Measurements from ENCODE around the gene ZBTB7B.

ZBTB7B gene

DNA sequence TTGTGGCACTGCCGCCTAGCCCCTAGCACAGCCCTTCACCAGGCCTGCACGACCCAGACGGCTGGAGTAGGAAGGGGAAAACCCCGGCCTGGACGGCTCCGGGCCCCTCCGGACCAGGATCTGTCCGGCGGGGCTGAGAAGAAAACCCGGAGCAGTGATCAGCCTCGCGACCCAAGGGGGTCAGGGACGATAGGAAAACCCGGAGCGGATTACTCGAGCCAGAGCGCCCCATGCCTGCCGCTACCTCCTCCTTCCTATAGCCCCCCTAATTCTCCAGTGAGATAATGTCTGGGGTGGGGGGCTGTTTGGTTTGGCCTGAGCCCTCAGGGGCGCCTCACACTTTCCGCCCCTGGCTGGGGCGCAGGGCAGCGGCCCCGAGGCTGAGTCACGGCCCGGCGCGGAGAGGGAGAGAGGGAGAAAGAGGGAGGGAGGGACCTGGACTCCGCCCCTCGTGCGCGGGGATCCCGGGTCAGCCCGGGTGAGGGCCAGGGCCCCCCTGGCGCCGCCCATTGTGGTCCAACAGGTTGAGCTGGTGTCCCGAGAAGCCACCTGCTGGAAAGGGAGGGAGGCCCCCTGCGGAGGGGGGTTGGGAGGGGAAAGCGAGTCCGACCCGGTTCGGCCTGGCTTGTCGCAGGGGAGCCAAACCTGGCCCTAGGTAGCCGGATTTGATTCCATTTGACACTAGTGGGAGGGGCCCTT is 1.7 kb upstream of the ZBTB7B start:
- no peaks in the 10 kb centered on the region for H3K27me3 Mint-ChIP-seq
- DNase-seq: peak; percentile 89
- peaks cover 60% of the 10 kb centered on the region for H3K4me1 Mint-ChIP-seq (ENCODE audit: low read depth)
- no peaks in the 10 kb centered on the region for H3K9me3 Mint-ChIP-seq
- H3K27ac Mint-ChIP-seq: peak overlapping the region; percentile 94
- H3K36me3 Mint-ChIP-seq (ENCODE audit: low read depth): peaks cover 12% of the 10 kb centered on the region
- peak overlapping the region; percentile 83 for H3K4me3 Mint-ChIP-seq

DNA sequence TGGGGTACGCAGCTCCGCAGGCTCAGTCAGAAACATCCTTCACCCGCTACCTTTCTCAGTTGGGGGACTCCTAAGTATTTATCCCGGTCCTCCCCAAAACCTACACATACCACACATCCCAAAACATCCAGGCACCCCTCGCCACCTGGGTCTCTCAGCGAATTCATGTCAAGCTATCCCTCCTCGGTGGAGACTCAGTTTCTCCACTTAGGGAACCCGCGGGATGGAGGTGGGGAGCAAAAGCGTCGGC is 1.3 kb upstream of the ZBTB7B start:
- Mint-ChIP-seq H3K4me3 (peak overlapping the region; percentile 83), H3K36me3 (ENCODE audit: low read depth) (peaks cover 12% of the 10 kb centered on the region), H3K27me3 (no peaks in the 10 kb centered on the region), H3K9me3 (no peaks in the 10 kb centered on the region), H3K4me1 (ENCODE audit: low read depth) (peaks cover 63% of the 10 kb centered on the region), H3K27ac (peak overlapping the region; percentile 94)
- DNase-seq: peak; percentile 79

DNA sequence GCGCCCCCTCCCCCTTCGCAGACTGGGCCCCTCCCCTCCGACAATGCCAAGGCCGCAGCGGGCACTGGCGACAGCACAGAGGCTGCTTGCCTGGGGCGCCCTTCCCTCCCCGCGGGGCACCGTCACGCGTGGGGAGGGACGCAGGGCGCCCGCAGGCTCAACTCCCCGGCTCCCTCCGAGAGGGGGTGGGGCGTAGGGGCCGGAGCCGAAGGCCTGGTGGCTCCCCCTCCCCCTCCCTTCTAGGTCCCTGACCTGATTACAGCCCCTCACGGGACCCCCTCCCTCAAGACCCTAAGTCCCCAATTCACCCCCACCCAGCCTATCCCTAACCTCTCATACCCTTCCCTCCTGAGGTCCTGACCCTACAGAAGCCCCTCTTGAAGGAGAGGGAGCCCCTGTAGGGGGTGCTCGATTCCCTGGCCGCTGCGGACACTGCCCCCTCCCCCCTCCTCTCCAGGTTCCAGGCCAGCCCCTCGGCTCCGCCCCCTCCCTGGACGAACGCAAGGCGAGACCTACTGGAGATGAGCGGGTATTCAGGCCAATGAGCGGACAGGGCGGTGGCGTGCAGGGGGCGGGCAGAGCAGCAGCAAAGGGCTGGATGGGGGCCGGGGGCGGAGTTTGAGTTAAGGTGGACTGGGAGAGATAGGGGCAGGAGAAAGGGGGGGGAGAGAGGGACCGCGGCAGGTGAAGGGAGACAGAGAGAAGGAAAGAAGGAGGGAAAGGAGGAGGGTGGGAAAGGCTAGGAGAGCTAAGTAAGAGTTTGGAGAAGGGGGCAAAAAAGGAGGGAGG is 733 bp upstream of the ZBTB7B start:
- peak; percentile 97 for DNase-seq
- H3K36me3 Mint-ChIP-seq (ENCODE audit: low read depth): peaks cover 12% of the 10 kb centered on the region
- H3K4me3 Mint-ChIP-seq: peak overlapping the region; percentile 83
- H3K9me3 Mint-ChIP-seq: no peaks in the 10 kb centered on the region
- peaks cover 68% of the 10 kb centered on the region for H3K4me1 Mint-ChIP-seq (ENCODE audit: low read depth)
- no peaks in the 10 kb centered on the region for H3K27me3 Mint-ChIP-seq
- peak overlapping the region; percentile 94 for H3K27ac Mint-ChIP-seq

DNA sequence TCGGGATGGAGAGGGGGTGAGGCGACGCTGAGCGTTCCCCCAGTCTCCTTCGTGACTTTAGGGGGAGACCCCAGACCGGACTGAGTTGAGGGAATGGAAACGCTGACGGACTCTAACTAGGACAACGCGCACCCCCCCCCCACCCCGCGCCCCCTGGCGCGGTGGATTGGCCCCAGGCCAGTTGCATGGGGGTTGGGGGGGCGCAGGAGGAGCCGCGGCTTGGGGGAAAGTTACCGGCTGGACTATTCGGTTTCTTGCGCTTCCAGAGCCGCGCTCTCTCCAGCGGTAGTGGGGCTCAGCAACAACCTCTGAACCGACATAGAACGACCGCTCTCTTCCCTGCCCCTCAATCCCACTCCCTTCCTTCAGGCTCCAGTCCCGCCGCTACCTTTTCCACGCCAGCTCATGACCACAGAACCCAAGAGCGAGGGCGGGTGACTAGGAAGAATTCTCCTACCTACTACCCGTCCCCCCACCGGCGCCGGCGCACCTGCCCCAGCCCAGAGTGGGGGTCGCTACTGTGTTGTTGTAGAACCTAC is 694 bp downstream of the ZBTB7B start:
- peak; percentile 59 for DNase-seq
- H3K27ac Mint-ChIP-seq: peak overlapping the region; percentile 92
- H3K9me3 Mint-ChIP-seq: no peaks in the 10 kb centered on the region
- no peaks in the 10 kb centered on the region for H3K27me3 Mint-ChIP-seq
- peak overlapping the region; percentile 92 for H3K4me3 Mint-ChIP-seq
- H3K36me3 Mint-ChIP-seq (ENCODE audit: low read depth): peaks cover 12% of the 10 kb centered on the region
- H3K4me1 Mint-ChIP-seq (ENCODE audit: low read depth): peaks cover 66% of the 10 kb centered on the region

DNA sequence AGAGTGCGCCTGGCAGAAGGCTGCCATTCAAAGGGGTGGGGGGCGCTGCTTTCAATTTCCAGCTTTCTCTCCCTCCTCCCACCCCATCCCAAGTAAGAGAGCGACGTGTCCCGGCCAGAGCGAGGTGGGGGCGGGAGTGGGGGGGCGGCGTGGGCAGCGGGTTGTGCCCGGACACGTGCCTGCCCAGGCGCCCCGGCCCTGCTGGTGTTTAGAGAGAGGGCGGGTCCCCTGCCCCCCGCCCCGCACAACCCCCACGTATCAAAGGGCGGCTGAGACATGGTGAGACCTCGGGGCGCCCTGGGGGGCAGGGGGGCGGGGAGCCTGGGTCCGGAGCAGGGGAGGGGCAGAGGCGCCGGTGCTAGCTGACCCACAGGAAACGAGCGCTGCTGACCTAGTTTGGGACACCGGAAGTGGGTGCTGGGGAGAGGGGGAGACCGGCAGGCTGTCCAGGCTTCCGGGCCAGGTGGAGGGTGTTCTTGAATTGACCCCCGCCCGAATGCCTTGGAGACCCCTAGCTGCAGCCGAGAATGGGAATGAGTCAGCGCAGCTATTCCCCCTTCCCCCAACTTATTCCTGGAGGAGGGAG is 1.3 kb downstream of the ZBTB7B start:
- H3K27ac Mint-ChIP-seq: peak overlapping the region; percentile 92
- peak overlapping the region; percentile 92 for H3K4me3 Mint-ChIP-seq
- peak; percentile 49 for DNase-seq
- peaks cover 13% of the 10 kb centered on the region for H3K36me3 Mint-ChIP-seq (ENCODE audit: low read depth)
- no peaks in the 10 kb centered on the region for H3K9me3 Mint-ChIP-seq
- peaks cover 66% of the 10 kb centered on the region for H3K4me1 Mint-ChIP-seq (ENCODE audit: low read depth)
- no peaks in the 10 kb centered on the region for H3K27me3 Mint-ChIP-seq

DNA sequence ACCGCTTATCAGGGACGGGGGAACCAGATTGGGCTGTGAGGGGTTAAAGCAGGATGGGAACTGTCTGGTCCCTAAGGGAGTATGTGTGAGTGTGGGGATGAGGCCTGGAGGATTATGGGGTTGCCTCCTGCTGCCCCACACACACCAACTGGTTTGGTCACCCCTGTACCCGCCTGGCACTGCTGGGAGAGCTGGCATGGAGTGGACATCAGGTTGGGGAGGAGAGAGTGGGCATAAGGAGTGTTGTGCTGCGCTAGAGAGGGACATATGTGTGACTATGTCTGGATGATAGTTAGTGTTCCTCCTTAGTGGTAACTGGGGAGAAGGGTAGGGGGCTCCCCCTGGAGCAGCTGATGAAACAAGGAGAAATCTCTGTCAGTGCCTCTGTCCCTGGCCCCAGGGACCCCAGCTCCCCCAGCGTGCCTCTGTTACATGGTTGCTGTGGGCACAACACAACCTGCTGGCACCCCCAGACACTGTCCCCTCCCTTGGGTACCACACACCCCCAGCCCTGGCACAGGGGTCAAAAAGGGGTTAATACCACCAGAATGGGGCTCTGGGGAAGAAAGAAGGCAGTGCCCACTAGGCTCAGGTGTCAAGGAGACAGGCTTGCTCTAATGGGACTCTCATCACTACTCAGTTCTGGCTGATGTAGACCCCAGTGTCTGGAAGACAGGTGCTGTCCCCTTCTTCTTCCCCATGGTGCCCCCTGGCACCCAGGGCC is 1.9 kb downstream of the ZBTB7B start:
- Mint-ChIP-seq H3K27ac (peak overlapping the region; percentile 91), H3K4me3 (peak overlapping the region; percentile 92), H3K27me3 (no peaks in the 10 kb centered on the region), H3K36me3 (ENCODE audit: low read depth) (peaks cover 17% of the 10 kb centered on the region), H3K9me3 (no peaks in the 10 kb centered on the region), H3K4me1 (ENCODE audit: low read depth) (peaks cover 63% of the 10 kb centered on the region)
- peak; percentile 46 for DNase-seq

DNA sequence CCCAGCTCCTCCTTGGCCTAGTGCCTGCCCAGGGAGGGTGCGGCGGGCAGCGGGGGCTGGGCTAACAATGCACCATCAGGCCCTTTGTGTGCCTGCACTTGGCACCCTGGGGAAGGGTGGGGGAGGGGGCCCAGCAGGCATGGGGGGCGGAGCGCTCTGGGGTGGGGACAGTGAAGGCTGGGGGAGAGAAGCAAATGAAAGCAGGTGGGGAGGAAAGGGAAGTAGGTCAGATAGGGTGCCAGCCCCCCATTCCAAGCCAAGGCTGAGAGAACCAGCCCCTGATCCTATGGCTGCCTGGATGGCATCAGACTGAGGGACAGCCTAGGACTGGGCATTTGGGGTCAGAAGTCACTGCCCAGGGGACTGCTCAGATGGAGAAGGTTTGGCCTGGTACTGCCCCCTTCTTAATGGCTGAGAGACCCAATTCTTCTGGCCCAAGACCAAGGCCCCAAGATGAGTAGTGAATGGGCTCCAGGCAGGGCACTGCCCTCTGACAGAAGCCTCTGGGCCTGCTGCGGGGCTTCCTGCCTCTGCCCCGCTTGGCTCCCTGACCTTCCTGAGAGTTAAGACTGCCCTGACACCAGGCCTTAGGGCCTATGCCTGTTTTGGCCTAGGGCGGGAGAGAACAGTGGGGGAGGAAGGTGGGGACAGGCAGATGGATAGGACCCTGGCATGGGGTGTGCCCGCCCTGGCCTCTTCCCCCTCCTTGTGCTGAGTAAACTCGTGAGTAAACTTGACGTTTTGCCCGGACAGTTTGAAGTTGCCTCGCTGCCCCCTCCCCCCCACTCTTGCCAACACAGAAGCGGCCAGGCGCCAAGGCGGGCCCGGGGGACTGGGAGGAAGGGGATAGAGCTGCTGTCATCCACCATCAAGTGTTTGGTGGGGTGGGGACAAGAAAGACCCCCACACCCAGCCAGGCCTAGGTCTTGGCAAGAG is 2.7 kb downstream of the ZBTB7B start:
- Mint-ChIP-seq H3K4me3 (peak overlapping the region; percentile 66), H3K4me1 (ENCODE audit: low read depth) (peaks cover 64% of the 10 kb centered on the region), H3K27me3 (no peaks in the 10 kb centered on the region), H3K36me3 (ENCODE audit: low read depth) (peaks cover 25% of the 10 kb centered on the region), H3K9me3 (no peaks in the 10 kb centered on the region), H3K27ac (peak overlapping the region; percentile 91)
- DNase-seq: no peak

DNA sequence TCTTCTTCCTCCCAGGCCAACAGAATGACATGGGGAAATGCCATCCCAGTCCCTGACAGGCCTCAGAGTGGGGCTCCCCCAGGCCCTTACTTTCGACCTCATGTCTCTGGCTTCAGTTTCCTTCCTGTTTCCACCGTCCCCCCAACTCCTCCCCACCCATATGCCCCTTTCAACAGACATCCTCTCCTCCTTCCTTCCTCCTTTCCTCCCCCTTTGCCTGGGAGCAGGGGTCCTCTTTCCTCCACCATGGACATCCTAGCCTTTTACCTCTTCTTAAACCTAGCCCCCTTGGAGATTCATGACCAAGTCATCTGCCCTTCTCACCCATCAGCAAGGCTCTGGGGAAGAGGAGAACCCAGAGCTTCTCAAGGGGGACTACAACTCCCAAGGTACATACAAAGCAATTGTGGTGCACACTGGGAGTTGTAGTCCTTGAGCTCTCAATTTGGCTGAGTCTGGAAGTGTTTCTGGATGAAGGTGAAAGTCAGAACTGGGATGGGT is 4.0 kb downstream of the ZBTB7B start:
- Mint-ChIP-seq H3K27me3 (no peaks in the 10 kb centered on the region), H3K4me1 (ENCODE audit: low read depth) (peaks cover 66% of the 10 kb centered on the region), H3K9me3 (no peaks in the 10 kb centered on the region), H3K27ac (peak overlapping the region; percentile 91), H3K4me3 (peak overlapping the region; percentile 66), H3K36me3 (ENCODE audit: low read depth) (peaks cover 33% of the 10 kb centered on the region)
- peak; percentile 63 for DNase-seq

DNA sequence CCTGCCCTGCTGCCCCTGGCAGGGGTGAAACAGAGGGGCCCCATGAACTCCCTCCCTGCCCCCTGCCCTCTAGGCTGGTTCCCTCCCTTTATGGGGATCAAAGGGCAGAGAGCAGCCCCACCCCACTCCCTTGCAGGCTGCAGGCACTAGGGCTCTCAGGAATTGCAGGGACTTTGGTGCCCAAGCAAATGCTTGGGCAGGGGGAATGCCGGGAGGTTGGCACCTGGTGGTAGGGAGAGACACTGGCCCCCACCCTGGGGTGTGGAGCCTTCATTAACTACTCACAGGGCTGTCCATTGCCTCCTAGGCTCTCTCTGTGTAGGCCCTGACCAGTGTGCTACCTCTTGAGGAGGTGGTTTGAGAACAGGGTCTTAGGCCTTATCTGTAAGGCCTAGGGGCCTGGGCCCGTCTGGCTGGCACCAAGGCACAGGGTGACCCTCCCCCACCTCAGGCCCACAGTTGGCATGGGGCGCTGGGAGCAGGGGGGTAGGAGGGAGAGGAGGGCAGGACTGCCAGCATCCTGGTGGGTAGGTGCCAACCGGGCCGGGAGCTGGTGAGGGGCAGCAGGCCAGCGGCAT is 4.7 kb downstream of the ZBTB7B start:
- Mint-ChIP-seq H3K4me1 (ENCODE audit: low read depth) (peaks cover 73% of the 10 kb centered on the region), H3K4me3 (no peak overlapping the region), H3K27ac (peak overlapping the region; percentile 91), H3K27me3 (no peaks in the 10 kb centered on the region), H3K36me3 (ENCODE audit: low read depth) (peaks cover 38% of the 10 kb centered on the region), H3K9me3 (no peaks in the 10 kb centered on the region)
- DNase-seq: peak; percentile 48

DNA sequence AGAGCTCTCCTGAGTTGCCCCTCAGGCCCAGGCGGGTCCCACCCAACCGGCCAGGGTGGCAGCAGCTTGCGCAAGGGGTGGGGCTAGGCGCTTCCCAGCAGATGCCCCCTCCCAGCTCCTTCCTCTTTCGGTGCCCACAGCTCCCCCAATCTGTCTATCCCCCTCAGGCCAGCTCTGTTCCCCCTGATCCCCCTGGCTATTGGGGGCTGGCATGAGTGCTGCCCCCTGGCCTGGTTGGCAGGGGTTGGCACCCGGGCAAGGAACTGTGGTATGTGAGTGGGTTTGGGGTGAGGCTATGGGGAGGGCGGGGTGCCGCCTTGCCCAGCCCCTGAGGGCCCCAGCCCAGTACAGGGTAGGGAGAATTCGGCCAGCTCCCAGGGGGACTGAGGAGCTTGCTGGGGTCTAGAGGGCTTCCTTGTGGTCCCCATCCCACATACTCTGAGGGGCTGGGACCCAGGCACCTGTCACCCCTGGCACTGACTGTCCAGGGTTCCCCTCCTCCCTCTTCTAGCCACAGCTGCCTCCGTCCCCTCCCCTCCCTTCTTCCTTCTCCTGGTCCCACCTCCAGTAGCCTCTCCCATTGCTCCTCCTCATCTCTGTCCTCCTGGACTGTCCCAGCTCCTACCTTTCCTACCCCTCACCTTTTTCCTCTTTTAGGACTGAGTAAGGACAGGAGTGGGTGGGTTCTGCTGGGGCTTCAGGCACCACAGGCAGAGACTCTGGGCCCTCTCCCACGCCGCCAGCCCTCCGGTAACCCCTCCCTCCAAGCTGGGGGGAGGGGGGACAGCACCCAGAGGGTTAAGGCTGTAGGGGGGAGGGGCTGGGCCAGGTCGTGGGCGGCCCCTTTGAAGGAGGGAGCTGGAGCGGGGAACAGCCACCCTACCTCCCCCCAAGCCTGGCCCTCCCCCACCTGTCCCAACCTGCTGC is 5.7 kb downstream of the ZBTB7B start:
- DNase-seq: peak; percentile 78
- Mint-ChIP-seq H3K27ac (peak overlapping the region; percentile 96), H3K36me3 (ENCODE audit: low read depth) (peaks cover 44% of the 10 kb centered on the region), H3K4me1 (ENCODE audit: low read depth) (peaks cover 79% of the 10 kb centered on the region), H3K27me3 (no peaks in the 10 kb centered on the region), H3K9me3 (no peaks in the 10 kb centered on the region), H3K4me3 (peak overlapping the region; percentile 91)

DNA sequence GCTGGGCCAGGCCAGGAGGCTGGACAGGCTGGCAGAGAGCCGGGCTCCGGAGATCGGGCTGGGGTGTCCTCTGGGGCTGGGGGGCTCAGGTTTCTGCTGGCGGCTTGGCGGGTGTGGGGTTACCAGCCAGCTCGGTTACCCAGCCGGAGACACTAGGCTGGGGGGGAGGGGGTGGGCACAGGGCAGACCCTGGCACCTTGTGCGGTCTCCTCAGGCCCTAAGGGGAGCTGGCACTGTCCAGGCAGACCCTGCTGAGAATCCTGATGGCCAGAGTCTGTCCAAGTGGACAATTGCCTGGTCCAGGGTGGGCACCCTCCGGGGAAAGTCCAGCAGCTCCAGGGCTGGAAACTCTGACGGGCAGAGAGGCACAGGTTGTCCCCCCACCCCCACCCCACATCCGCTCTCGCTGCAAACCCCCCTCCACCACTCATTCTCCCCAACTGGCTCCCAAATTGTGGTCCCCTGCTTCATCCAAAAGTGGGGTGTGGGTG is 6.7 kb downstream of the ZBTB7B start:
- no peaks in the 10 kb centered on the region for H3K9me3 Mint-ChIP-seq
- no peaks in the 10 kb centered on the region for H3K27me3 Mint-ChIP-seq
- H3K4me3 Mint-ChIP-seq: peak overlapping the region; percentile 91
- peak; percentile 62 for DNase-seq
- H3K4me1 Mint-ChIP-seq (ENCODE audit: low read depth): peaks cover 80% of the 10 kb centered on the region
- peaks cover 48% of the 10 kb centered on the region for H3K36me3 Mint-ChIP-seq (ENCODE audit: low read depth)
- peak overlapping the region; percentile 96 for H3K27ac Mint-ChIP-seq

DNA sequence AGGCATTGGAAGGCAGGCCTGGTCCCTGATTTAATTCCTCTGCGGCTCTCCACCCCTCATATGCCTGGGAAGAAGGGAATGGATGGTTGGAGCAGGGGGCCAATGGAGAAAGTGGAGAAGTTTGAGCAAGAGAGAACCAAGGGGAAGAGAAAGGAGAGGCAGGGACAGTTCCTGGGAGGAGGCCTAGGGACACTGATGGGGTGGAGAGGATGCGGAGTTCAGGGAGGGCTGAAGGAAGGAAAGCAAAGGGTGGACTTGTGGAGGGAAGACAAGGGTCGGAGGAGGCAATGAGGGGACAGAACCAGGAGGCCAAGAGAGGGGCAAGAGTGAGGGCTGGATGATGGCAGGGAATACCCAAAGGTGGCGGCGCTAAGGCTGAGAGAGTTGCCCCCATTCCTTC is 7.1 kb downstream of the ZBTB7B start:
- H3K4me1 Mint-ChIP-seq (ENCODE audit: low read depth): peaks cover 79% of the 10 kb centered on the region
- peaks cover 50% of the 10 kb centered on the region for H3K36me3 Mint-ChIP-seq (ENCODE audit: low read depth)
- no peak for DNase-seq
- no peaks in the 10 kb centered on the region for H3K27me3 Mint-ChIP-seq
- peak overlapping the region; percentile 96 for H3K27ac Mint-ChIP-seq
- H3K9me3 Mint-ChIP-seq: no peaks in the 10 kb centered on the region
- H3K4me3 Mint-ChIP-seq: peak overlapping the region; percentile 91

All from activated T-cell treated with anti-CD3 and anti-CD28 coated beads, Interleukin-2, amount 50 U/mL, for 24 hours (primary cell).